ENCODE data around the gene PELI2. TPM values are rescaled to one million over a fixed set of nuclear protein-coding genes. Genes with fewer than 3 reads are reported as not detected.

Gene PELI2
- total RNA-seq, 4 donors from 2014 or later, result 0.91 to 10.5 (median 3.9) TPM

DNA sequence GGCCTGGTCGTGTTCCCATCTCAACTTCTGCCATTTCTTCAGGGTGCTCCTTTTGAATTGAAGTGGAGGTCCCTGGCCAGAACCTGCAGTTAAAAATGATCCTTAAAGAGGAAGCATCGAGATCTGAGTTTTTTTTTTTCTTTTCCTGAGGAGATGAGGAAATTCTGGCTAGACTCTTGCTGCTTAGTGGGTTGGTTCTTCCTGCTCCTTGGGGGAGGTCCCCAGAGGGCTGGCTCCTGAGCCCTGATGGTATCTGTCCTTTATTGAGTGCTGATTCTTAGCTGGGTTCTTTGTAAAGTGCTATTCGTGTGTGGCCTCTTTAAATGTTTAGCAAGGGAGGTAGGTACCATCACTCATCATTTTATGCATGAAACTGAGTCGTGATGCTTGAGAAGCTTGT lies 11.7 kb downstream of the PELI2 start:
- TF ChIP-seq POLR2A (IDR thresholded peaks at IDR 0.05), result no peak
- no peak overlapping the region for H3K27ac ChIP-seq
- 45 to 47% methylated on average over 3 to 4 of the region's 4 CpGs for WGBS, 2 donors
- H3K4me3 ChIP-seq, result no peak overlapping the region
- no peaks in the 10 kb centered on the region for H3K27me3 ChIP-seq
- peaks cover 10 to 48% (median 13%) of the 10 kb centered on the region in 3 donors for H3K4me1 ChIP-seq
- intact Hi-C loops (cut with DNase I), result no loop called here
- H3K9me3 ChIP-seq, result no peaks in the 10 kb centered on the region
- no peaks in the 10 kb centered on the region for H3K36me3 ChIP-seq
- no peak for DNase-seq

DNA sequence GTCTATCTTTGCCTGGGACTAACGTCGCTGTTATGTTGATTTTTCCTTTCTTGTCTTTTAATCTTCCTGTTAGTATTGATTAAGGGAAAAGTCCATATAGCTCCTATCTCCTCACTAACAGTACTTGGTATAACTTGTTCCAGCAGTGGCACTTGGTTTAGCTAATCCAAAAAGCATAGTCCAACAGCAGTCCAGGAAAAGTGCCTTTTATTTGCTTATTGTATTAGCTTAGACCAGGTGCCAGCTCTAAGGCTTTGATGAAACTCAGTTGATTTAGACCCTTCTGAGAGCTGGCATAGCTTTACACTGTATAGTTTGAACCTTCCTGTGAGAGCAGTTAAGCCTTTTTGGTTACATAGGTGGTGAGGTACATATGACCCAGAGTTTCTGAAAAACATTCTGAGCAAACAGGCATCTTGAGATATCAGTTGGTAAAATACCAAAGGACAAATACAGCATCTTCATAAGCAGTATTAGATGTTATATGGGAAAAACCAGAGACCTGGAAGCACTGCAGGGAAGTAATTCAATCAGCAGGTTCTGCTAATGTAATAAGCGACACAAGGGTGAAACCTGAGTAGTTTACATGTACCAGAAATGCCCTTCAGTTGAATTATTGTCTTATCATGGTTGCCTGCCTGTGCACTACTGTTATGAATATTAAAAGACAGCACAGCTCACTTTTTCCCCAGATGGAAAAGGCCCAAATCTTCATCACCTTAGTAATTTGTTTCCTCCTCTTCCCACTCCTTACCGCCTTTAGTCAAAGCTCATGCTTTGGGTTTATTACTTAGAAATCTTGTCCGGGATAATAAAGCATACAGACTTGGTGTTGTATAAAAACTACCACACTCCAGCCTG lies 13.0 kb downstream of the PELI2 start:
- Histone ChIP-seq H3K4me1 (peaks cover 10 to 47% (median 13%) of the 10 kb centered on the region in 3 donors), H3K4me3 (no peak overlapping the region), H3K27ac (no peak overlapping the region), H3K27me3 (no peaks in the 10 kb centered on the region), H3K9me3 (no peaks in the 10 kb centered on the region), H3K36me3 (no peaks in the 10 kb centered on the region)
- 72 to 82% methylated on average over 5 of the region's 5 CpGs for WGBS, 2 donors
- TF ChIP-seq POLR2A (IDR thresholded peaks at IDR 0.05), result no peak
- TF ChIP-seq, protein P1, sequence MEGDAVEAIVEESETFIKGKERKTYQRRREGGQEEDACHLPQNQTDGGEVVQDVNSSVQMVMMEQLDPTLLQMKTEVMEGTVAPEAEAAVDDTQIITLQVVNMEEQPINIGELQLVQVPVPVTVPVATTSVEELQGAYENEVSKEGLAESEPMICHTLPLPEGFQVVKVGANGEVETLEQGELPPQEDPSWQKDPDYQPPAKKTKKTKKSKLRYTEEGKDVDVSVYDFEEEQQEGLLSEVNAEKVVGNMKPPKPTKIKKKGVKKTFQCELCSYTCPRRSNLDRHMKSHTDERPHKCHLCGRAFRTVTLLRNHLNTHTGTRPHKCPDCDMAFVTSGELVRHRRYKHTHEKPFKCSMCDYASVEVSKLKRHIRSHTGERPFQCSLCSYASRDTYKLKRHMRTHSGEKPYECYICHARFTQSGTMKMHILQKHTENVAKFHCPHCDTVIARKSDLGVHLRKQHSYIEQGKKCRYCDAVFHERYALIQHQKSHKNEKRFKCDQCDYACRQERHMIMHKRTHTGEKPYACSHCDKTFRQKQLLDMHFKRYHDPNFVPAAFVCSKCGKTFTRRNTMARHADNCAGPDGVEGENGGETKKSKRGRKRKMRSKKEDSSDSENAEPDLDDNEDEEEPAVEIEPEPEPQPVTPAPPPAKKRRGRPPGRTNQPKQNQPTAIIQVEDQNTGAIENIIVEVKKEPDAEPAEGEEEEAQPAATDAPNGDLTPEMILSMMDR (IDR thresholded peaks at IDR 0.05), result no peak
- intact Hi-C loops (cut with DNase I), result no loop called here
- DNase-seq, result no peak

DNA sequence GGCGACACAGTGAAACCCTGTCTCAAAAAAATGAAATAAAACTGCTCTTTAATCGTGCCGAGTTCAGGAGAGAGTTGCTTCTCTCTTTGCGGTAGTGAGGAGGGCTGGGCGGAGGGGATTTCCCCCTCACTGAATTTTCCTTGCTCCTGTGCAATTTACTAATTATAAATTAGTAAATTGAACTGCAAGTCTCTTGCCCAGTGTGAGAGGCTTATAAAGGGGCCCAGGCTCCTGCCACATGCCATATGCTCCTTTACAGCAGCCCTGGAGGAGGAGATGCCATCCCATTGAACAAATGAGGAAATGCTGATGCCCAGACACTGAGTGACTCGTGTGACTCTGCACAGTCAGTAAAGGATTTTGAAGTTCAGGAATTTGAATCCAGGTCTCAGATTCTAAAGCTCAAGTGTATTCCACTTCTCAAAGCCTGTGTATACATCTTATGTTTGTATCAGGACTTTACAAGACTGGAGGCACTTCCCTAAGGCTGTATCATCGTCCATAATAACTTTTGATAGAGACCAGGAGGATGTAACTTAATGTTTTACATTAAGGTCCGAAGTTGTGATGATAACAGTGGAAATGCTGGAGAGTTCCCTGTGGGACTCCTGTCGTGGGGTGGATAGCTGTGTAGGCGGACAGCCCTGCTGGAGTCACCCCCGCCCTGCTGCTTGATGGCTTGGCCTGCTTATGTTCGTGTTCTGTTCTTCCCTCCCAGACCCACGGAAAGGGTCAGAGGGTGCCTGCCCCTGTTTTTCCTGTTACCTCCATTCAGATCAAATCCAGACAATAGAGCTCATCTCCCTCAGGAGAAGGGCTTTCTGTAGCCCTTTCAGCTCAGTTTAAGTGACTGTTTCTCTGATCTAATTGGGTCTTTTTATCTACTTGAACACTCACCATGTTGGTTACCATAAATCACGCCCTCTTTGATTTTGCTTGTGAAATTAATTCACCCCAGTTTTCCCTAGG lies 13.9 kb downstream of the PELI2 start:
- intact Hi-C loops (cut with DNase I), result no loop called here
- H3K4me3 ChIP-seq, result no peak overlapping the region
- no peak overlapping the region for H3K27ac ChIP-seq
- WGBS, 2 donors, result 76 to 77% methylated on average over 12 to 14 of the region's 14 CpGs
- no peaks in the 10 kb centered on the region for H3K36me3 ChIP-seq
- DNase-seq, result no peak
- H3K27me3 ChIP-seq, result no peaks in the 10 kb centered on the region
- no peak for TF ChIP-seq POLR2A (IDR thresholded peaks at IDR 0.05)
- TF ChIP-seq, protein P1 (IDR thresholded peaks at IDR 0.05), result no peak
- H3K9me3 ChIP-seq, result no peaks in the 10 kb centered on the region
- H3K4me1 ChIP-seq, result peaks cover 10 to 53% (median 13%) of the 10 kb centered on the region in 3 donors

DNA sequence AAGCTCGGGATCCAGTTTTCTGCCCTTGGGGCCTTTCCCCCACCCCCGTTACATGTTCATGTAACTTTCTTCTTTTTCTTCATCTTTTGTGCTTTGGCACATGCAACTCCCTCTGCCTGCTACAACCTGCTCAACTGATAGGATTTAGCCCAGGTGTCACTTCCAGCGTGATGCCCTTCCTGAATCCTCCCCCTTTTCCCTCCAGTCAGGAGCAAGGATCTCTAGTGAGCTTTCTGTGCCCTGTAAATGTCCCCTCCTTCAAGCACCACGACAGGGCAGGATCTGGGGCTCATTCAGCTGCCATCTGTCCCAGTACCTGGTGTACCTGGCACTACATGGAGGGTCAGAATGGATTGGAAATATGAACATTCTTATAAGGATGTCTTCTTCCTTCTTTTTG lies 15.3 kb downstream of the PELI2 start:
- intact Hi-C loops (cut with DNase I), result no loop called here
- Histone ChIP-seq H3K36me3 (no peaks in the 10 kb centered on the region), H3K9me3 (no peaks in the 10 kb centered on the region), H3K4me3 (no peak overlapping the region), H3K27me3 (no peaks in the 10 kb centered on the region), H3K4me1 (peaks cover 10 to 46% (median 13%) of the 10 kb centered on the region in 3 donors), H3K27ac (no peak overlapping the region)
- DNase-seq, result no peak
- no peak for TF ChIP-seq POLR2A (IDR thresholded peaks at IDR 0.05)
- TF ChIP-seq, protein P1 (IDR thresholded peaks at IDR 0.05), result no peak
- WGBS, 2 donors, result 26 to 36% methylated on average over 4 of the region's 4 CpGs

DNA sequence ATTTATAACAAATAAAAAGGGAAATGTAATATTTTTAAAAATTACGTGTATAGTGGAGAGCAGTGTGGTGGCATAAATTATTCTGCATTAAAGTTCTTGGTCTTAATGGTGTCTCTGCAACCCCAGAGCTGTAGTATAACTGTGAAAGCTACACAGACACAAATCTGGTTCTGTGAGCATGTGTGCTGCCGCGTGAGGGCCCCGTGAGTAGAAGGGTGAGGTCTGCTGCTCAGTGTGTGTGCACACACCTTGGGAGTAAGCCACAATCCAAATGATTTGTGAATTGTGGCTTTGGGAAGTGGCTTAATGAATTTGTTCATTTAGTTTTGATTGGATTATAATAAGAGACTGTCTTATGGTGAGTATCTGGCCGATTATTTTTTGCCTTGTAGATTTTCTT lies 16.8 kb downstream of the PELI2 start:
- DNase-seq, result no peak
- no peak overlapping the region for H3K4me3 ChIP-seq
- peaks cover 1 to 35% (median 5%) of the 10 kb centered on the region in 3 donors for H3K4me1 ChIP-seq
- H3K27ac ChIP-seq, result no peak overlapping the region
- H3K9me3 ChIP-seq, result no peaks in the 10 kb centered on the region
- intact Hi-C loops (cut with DNase I), result no loop called here
- no peaks in the 10 kb centered on the region for H3K27me3 ChIP-seq
- no peaks in the 10 kb centered on the region for H3K36me3 ChIP-seq
- 81 to 88% methylated on average over 5 of the region's 5 CpGs for WGBS, 2 donors
- TF ChIP-seq POLR2A (IDR thresholded peaks at IDR 0.05), result no peak
- TF ChIP-seq, protein P1 (IDR thresholded peaks at IDR 0.05), result no peak
